Right renal cortex interstitium (tissue), 3 donors: ENCODE data around the gene UVSSA. TPM values are rescaled to one million over a fixed set of nuclear protein-coding genes. Genes with fewer than 3 reads are reported as not detected.
A peak's percentile ranks its signal among the peaks of the same experiment; 100 is the strongest.

Experiments used
- DNase-seq, 3 donors: peaks; one replicate each; pipeline ENCODE4 v3.0.0-alpha.2; 2013; ENCODE audit warnings: low read depth in 3 of 3, low spot score in 2 of 3
- polyA plus RNA-seq, 3 donors: library from polyadenylated mRNA; unstranded; fragments of 120-200 nt; gene quantifications; one replicate each; pipeline ENCODE4 v1.2.1, GENCODE V29; 2013; ENCODE audit not compliant: insufficient read length in 3 of 3

The UVSSA gene
- polyA plus RNA-seq: 1 to 10 TPM; 5.5 to 6.5 (median 6.0) TPM

DNA sequence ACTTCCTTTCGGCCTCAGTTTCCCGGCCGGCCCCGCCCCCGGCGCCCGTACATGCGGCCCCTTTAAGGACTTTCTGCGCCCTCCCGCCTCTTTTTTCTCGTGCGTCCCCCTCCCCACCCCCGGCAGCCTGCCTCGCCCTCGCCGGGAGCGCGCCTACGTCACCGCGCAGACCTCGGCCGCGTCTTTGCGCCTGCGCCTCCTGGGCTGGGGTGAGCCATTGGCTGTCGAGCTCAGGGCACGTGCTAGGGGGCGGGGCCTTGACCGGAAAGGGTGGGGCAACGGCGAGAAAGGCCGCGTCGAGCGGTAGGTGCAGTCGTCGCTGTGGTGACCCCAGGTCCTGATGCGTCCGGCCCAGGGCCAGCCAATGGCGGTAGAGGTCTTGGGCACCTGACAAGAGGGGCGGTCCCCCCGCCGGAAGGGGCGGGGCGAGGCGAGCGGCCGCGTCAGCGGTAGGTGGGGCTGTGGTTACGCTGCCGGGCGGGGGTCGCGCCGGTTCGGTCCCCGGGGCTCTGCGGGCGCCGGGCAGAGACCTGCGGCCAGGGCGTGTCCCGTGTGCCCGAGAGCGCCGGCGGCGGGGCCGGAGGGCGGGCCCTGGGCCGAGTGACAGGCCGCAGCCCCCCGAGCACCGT is at the start of gene UVSSA:
TSS of gene UVSSA (plus strand) at position 428 of the 629 bp plus-strand sequence. CDS start 884 bp downstream, outside the sequence.
- DNase-seq: peak; percentile 95 to 98 (median 96)

DNA sequence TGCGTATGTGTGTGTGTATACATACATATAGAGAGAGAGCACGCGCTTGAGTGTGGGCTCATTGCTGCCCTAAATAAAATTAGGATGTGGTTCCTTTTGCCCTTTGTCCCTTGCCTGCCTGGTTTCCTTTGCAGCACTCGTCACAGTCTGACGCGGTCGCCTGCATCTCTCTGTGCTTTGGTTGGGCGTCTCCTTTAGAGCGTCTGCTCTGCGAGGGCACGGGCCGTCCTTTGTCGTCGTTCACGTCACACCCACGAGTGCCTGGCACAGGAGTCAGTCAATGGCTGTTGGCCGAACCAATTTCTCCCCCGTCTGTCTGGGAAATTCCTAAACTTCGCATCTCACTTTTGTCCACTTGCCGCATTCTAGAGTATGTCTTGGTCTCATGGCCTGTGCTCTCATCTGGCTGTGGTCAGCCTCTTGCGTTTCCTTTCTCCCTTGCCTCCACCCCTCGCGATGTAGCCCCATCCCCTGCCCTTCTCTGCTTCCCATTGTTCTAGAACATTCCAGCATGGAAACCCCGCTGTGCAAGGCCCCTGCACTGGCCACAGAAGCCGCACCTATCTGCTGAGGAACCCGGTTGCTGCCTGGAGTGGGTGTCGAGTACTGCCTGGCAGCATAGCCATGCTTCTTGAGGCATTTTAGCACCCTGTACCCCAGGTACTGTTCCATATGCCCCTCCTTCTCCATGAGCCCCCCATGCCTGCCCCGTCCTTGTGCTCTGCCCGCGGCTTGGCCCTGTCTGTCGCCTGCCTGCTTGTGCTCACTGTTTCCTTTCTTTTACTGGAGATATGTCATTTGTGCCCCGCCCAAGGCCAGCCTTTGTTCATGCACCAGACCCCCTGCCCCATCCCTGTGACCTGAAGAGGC is 49.3 kb upstream of the UVSSA start:
- DNase-seq: no peak

- no peak for DNase-seq
Measured at GRCh38 chr4:1298461-1298860, 48.5 kb upstream of the UVSSA start.

DNA sequence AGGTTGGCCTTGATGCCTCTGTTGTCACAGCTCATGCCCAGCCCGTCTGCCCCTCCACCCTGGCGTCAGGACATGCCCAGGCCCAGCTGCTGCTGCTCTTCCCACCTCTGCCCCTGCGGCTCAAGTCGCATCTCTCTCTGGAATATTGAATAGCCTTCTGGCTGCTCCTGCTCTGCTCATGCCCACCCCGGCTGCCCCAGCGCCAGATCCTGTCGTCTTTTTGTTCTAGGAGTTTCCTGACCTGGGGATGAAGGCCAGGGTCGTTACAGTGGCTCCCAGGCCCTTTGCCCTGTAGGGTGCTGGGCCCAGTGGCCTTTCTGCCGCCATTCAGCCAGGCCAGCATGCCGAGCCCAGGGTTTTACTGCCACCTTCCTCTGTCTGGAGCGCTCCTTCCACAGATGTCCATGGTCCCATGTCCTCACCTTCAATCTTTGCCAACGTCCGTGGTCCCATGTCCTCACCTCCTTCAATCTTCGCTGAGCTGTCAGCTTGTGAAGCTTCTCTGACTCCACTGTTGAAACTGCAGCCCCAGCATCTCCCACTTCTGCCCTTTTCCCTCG is 47.6 kb upstream of the UVSSA start:
- no peak for DNase-seq

GRCh38 chr4:1300466-1301455 is 46.2 kb upstream of the UVSSA start:
- DNase-seq: no peak

GRCh38 chr4:1302159-1302558 is 44.8 kb upstream of the UVSSA start:
- DNase-seq: no peak

- DNase-seq: no peak
Measured at GRCh38 chr4:1305261-1305711, 41.7 kb upstream of the UVSSA start.

GRCh38 chr4:1305781-1306455 is 41.1 kb upstream of the UVSSA start:
- DNase-seq: no peak

DNA sequence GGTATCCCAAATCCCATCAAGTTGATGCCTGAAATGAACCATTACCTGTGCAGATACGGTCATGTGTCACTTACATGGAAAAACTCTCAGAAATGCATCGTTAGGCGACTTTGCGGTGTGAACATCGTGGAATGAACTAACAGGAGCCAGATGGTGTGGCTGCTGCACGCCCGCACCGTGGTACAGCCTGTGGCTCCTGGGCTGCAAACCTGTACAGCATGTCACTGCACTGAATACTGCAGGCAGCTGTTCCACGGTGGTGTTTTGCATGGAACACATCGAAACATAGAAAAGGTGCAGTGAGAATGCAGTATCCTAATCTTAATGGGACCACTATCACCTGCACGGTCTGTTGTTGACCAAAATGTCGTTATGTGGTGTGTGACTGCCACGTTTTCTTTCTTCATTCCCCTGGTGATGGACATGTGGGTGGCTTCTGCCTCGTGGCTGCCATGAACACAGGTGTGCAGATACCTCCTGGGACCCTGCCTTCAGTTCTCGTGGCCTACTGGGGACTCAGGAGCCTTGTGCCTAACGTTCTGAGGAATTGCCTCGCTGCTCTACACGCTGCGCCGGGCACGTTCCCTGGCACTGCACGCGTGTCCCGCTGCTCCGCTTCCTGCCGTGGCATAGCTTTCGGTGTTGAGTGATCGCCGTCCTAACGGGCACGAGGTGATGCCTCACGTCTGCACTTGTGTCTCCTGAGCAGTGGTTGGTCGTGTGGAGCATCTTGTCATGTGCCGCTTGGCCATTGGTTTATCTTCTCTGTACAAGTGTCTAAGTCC is 38.9 kb upstream of the UVSSA start:
- DNase-seq: no peak

DNA sequence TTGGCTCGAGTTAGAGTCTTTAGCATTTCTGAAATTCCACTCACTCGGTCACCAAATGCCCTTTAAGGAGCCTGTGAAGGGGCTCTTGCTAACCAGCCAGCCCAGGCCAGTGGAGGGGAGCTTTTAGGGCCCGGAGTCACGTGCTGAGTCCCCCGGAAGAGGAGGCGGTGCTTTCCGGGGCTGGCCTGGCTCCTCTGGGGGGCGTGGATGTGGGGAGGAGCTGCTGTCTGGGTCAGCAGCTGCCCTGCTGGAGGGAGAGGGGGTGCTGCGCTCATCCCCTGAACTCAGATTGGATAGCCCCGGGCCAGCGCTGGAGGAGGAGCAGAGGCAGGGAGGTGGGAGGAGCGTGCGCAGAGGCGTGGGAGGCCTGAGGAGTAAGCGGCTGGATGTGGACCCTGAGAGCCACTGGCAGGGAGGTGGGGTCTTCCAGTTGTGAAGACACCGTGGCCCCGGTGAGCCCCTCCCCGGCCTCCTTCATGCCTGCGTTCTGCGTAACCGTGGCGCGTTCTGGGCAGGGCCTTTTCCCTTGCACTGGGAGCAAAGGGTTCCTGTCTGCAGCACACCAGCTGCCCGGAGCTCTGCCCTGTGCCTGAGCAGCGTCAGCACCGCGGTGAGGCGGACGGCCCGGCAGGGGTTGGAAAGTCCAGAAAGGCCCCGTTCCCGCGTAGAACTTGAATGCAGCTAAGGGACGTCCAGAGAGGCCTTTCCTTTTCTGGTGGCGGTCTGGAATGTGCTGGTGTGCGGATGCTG is 37.6 kb upstream of the UVSSA start:
- DNase-seq: peak; percentile 85 to 90 (median 85)

- DNase-seq: no peak
Measured at GRCh38 chr4:1310031-1310795, 36.8 kb upstream of the UVSSA start.

- DNase-seq: no peak
Measured at GRCh38 chr4:1310796-1311631, 36.0 kb upstream of the UVSSA start.

- no peak for DNase-seq
Measured at GRCh38 chr4:1312821-1313640, 34.0 kb upstream of the UVSSA start.

DNA sequence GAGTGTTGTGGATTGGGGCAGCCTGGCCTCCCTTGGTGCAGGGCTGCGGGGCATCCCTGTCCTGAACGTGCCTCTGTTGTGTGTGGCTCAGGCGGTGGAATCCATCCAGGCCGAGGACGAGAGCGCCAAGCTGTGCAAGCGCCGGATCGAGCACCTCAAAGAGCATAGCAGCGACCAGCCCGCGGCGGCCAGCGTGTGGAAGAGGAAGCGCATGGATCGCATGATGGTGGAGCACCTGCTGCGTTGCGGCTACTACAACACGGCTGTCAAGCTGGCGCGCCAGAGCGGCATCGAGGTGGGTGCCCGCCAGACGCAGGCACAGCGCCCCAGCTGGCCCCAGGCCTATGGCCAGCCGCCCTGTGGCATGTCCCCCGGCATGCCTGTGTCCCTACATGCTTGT is 31.7 kb upstream of the UVSSA start:
- no peak for DNase-seq

DNA sequence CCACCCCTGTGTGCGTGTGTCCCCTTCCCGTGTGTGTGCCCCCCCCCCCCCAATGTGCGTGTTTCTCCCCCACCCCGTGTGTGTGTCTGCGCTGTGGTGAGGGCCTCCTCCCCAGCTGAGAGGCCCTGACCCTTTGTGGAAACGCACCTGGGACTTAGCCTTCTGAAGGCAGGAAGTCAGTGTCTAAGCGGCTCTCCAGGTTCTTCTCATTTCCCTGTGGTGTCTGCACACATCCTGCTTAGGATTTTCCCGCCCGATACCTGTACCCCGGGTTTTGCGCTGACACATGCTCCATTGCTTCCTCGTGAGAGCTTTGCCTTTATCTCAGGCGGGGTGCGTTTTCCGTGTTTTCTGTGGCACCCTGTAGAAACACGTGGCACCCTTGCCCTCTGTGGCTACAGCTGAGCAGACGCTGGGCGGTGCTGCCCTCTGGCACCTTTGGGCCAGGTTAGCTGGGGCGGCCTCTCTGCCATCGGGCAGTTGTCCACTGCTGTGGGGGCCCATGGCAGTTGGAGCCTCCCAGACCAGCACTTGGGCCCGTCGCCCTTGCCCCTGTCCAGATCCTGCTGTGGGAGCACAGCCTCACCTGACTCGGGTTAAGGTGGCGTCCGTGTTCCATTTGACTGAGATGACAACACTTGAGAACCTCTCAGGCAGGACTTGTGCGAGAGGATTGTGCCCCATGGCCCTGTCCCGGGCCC is 31.0 kb upstream of the UVSSA start:
- no peak for DNase-seq
